ENCODE data around the gene SLC15A1.

DNA sequence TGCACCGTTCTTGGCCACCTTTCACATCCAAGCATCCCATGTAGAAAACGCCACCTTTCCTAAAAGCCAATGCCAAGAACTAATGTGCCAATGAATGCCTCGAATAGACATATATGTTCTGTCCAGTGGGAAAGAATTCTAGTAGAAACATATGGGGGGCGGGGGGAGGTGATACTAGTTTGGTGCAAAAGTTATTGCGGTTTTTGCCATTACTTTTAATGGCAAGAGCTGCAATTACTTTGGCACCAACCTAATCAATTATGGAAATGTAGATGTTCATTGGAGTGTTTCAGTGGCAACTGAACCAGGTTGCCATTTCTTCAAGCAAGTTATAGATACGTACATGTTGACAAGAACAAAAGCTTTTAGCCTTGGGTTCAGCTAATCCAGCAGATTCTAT is 34.6 kb downstream of the SLC15A1 start:
- TF ChIP-seq, protein P1, sequence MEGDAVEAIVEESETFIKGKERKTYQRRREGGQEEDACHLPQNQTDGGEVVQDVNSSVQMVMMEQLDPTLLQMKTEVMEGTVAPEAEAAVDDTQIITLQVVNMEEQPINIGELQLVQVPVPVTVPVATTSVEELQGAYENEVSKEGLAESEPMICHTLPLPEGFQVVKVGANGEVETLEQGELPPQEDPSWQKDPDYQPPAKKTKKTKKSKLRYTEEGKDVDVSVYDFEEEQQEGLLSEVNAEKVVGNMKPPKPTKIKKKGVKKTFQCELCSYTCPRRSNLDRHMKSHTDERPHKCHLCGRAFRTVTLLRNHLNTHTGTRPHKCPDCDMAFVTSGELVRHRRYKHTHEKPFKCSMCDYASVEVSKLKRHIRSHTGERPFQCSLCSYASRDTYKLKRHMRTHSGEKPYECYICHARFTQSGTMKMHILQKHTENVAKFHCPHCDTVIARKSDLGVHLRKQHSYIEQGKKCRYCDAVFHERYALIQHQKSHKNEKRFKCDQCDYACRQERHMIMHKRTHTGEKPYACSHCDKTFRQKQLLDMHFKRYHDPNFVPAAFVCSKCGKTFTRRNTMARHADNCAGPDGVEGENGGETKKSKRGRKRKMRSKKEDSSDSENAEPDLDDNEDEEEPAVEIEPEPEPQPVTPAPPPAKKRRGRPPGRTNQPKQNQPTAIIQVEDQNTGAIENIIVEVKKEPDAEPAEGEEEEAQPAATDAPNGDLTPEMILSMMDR (tag by site-specific recombination; IDR thresholded peaks at IDR 0.05): no peak
- no peak for TF ChIP-seq ZNF121 (tag by site-specific recombination; IDR thresholded peaks at IDR 0.05)
- TF ChIP-seq ZNF501 (tag by site-specific recombination; IDR thresholded peaks at IDR 0.05): no peak
- no peak for TF ChIP-seq ZNF558 (tag by site-specific recombination; IDR thresholded peaks at IDR 0.05)
- TF ChIP-seq, protein P2, sequence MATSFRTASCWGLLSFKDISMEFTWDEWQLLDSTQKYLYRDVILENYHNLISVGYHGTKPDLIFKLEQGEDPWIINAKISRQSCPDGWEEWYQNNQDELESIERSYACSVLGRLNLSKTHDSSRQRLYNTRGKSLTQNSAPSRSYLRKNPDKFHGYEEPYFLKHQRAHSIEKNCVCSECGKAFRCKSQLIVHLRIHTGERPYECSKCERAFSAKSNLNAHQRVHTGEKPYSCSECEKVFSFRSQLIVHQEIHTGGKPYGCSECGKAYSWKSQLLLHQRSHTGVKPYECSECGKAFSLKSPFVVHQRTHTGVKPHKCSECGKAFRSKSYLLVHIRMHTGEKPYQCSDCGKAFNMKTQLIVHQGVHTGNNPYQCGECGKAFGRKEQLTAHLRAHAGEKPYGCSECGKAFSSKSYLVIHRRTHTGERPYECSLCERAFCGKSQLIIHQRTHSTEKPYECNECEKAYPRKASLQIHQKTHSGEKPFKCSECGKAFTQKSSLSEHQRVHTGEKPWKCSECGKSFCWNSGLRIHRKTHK (tag by site-specific recombination; IDR thresholded peaks at IDR 0.05): no peak
- TF ChIP-seq, protein P3, sequence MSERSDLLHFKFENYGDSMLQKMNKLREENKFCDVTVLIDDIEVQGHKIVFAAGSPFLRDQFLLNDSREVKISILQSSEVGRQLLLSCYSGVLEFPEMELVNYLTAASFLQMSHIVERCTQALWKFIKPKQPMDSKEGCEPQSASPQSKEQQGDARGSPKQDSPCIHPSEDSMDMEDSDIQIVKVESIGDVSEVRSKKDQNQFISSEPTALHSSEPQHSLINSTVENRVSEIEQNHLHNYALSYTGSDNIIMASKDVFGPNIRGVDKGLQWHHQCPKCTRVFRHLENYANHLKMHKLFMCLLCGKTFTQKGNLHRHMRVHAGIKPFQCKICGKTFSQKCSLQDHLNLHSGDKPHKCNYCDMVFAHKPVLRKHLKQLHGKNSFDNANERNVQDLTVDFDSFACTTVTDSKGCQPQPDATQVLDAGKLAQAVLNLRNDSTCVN (tag by site-specific recombination; optimal IDR thresholded peaks at IDR 0.05): no peak
- TF ChIP-seq MEIS1 (CRISPR knock-in tag; IDR thresholded peaks at IDR 0.05; ENCODE audit: borderline replicate concordance): no peak
- TF ChIP-seq ZBTB7A (tag by site-specific recombination; IDR thresholded peaks at IDR 0.05; ENCODE audit: low read depth): no peak
- TF ChIP-seq, protein P4, sequence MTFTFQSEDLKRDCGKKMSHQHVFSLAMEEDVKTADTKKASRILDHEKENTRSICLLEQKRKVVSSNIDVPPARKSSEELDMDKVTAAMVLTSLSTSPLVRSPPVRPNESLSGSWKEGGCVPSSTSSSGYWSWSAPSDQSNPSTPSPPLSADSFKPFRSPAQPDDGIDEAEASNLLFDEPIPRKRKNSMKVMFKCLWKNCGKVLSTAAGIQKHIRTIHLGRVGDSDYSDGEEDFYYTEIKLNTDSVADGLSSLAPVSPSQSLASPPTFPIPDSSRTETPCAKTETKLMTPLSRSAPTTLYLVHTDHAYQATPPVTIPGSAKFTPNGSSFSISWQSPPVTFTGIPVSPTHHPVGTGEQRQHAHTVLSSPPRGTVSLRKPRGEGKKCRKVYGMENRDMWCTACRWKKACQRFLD (tag by site-specific recombination; IDR thresholded peaks at IDR 0.05): no peak
- no peak for TF ChIP-seq ZNF785 (tag by site-specific recombination; IDR thresholded peaks at IDR 0.05)
- TF ChIP-seq SP3 (tag by site-specific recombination; IDR thresholded peaks at IDR 0.05): no peak

All from HEK293 (cell line).